Transverse colon (tissue), 4 donors: ENCODE measurements around the gene SLC22A31. TPM values are rescaled to one million over a fixed set of nuclear protein-coding genes. Genes with fewer than 3 reads are reported as not detected.
"Not testable (repeated sequence)": the region's sequence is repeated elsewhere in the genome, so short reads cannot be mapped to it uniquely, and the experiment has no call there.

Source experiments
- DNase-seq: peaks from one replicate; pipeline ENCODE4 v3.0.0-alpha.2; 2019
- H3K27ac ChIP-seq, 4 donors: fragments of 200-600 bp; sonication (generic); 2 replicates each; pipeline ENCODE4 v1.5.1; 2016 to 2018; ENCODE audit warnings: inconsistent platforms in 4 of 4
- H3K27me3 ChIP-seq: fragments of 200-600 bp; sonication (generic); 2 replicates; pipeline ENCODE4 v1.5.1; 2017; ENCODE audit warnings: inconsistent platforms
- H3K36me3 ChIP-seq, 4 donors: fragments of 200-600 bp; sonication (generic); 2 replicates each; pipeline ENCODE4 v1.5.1; 2017 to 2019; ENCODE audit warnings: inconsistent platforms in 4 of 4
- H3K4me1 ChIP-seq, 4 donors: fragments of 200-600 bp; sonication (generic); 2 replicates each; pipeline ENCODE4 v1.5.1; 2017 to 2020; ENCODE audit warnings: inconsistent platforms in 4 of 4
- H3K4me3 ChIP-seq, 4 donors: fragments of 200-600 bp; sonication (generic); 1 replicate in 1 of 4; 2 replicates in 3 of 4; pipeline versions ENCODE4 v1.5.1 to v1.6.1; 2017 to 2019; ENCODE audit warnings: inconsistent platforms in 4 of 4
- H3K9me3 ChIP-seq, 2 donors: fragments of 200-600 bp; sonication (generic); 2 replicates each; pipeline ENCODE4 v1.5.1; 2017 to 2019; ENCODE audit warnings: inconsistent platforms in 2 of 2
- EP300 ChIP-seq: sonication (generic); formaldehyde crosslinking; IDR thresholded peaks from one replicate; pipeline ENCODE4 v1.6.1; 2017; ENCODE audit warnings: antibody characterized with exemption, low read depth
- POLR2A ChIP-seq: fragments of 450-650 bp; IDR thresholded peaks from one replicate; pipeline ENCODE4 v1.6.1; 2016; ENCODE audit warnings: antibody characterized with exemption, mild to moderate bottlenecking, moderate library complexity
- POLR2AphosphoS5 ChIP-seq, 3 donors: sonication (generic); formaldehyde crosslinking; IDR thresholded peaks; one replicate each; pipeline ENCODE4 v1.6.1; 2016; ENCODE audit warnings: antibody characterized with exemption in 3 of 3
- WGBS, 2 donors: methylation state at CpG; one replicate each; pipeline ENCODE4 v1.1.5; 2018; ENCODE audit warnings: low coverage in 1 of 2; 5-methylcytosine and 5-hydroxymethylcytosine counted together
- in situ Hi-C, 4 donors: fragments of 200-750 bp; cut with MboI; loops; one replicate each; pipeline versions ENCODE4 v1.15.0 to v1.15.1; 2017; ENCODE audit warnings: low sequenced_read_pairs in 3 of 4, low pct_ligation_motif_present in 1 of 4, low pct_unique_long_range_greater_than_20kb in 1 of 4
- intact Hi-C: fragments of 100-400 bp; cut with DNase I; formaldehyde crosslinking; loops from one replicate; pipeline ENCODE4 v1.15.1; 2023; ENCODE audit warnings: low total_unique reads
- total RNA-seq, 4 donors: library from RNA; depleted of rRNA; stranded (reverse); fragments of >200 nt; gene quantifications; one replicate each; pipeline ENCODE4 v1.1.0, GENCODE V29; 2016
- TF ChIP-seq, protein P1 (sequence below), 5 experiments: fragments of 200-600 bp in 3 of 5; fragments of 450-650 bp in 2 of 5; sonication (generic) in 3 of 5; IDR thresholded peaks; 1 replicate in 2 of 5; 2 replicates in 3 of 5; pipeline ENCODE4 v1.5.1; 2016 to 2017; ENCODE audit warnings: antibody characterized with exemption in 5 of 5, inconsistent platforms in 3 of 5, mild to moderate bottlenecking in 2 of 5, moderate library complexity in 1 of 5

Gene SLC22A31
- total RNA-seq, 4 donors from 2014 or later = 1.3 TPM; not detected in 3

DNA sequence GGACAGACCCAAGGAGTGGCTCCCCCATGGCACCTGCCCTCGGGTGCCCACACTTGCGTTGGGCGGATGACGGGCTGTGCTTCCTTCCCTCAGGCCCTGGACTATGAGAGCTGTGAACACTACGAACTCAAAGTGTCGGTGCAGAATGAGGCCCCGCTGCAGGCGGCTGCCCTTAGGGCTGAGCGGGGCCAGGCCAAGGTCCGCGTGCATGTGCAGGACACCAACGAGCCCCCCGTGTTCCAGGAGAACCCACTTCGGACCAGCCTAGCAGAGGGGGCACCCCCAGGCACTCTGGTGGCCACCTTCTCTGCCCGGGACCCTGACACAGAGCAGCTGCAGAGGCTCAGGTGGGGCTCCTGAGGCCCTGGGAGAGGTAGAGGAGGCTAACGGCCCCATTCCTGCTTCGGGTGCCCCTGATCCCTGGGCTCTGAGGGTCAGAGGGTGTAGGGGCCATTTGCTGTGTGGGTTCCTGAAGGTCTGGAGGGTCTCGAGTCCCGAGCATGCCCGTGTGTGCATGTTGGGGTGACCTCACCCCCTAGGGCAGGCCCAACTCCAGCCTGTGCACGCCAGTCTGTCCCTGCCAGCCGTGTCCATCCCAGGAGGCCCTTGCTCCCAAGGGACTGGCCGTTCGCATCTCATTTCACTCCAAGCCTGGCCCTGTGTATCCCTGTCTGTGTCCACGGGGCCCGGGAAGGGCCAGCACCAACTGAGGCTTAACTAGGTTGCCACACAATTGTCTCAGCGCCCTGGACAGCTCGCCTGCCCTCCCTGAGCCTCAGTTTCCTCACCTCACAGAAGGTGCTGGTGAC lies 10.0 kb downstream of the SLC22A31 start:
- Histone ChIP-seq H3K36me3 (no peaks in the 10 kb centered on the region), H3K4me3 (no peak overlapping the region), H3K9me3 (no peaks in the 10 kb centered on the region), H3K4me1 (peaks cover 0 to 9% (median 5%) of the 10 kb centered on the region in 4 donors), H3K27ac (no peak overlapping the region), H3K27me3 (peaks cover 13% of the 10 kb centered on the region)
- 68% methylated on average over 22 of the region's 28 CpGs; no CpG with 5 or more reads in 1 of the 2 donors for WGBS, 2 donors
- intact Hi-C loops = no loop called here
- TF ChIP-seq POLR2AphosphoS5 (IDR thresholded peaks at IDR 0.05) (no peak), POLR2A (no peak), EP300 (no peak)
- TF ChIP-seq, protein P1, sequence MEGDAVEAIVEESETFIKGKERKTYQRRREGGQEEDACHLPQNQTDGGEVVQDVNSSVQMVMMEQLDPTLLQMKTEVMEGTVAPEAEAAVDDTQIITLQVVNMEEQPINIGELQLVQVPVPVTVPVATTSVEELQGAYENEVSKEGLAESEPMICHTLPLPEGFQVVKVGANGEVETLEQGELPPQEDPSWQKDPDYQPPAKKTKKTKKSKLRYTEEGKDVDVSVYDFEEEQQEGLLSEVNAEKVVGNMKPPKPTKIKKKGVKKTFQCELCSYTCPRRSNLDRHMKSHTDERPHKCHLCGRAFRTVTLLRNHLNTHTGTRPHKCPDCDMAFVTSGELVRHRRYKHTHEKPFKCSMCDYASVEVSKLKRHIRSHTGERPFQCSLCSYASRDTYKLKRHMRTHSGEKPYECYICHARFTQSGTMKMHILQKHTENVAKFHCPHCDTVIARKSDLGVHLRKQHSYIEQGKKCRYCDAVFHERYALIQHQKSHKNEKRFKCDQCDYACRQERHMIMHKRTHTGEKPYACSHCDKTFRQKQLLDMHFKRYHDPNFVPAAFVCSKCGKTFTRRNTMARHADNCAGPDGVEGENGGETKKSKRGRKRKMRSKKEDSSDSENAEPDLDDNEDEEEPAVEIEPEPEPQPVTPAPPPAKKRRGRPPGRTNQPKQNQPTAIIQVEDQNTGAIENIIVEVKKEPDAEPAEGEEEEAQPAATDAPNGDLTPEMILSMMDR (IDR thresholded peaks at IDR 0.05) = no peak
- no peak for DNase-seq
- in situ Hi-C loops = no loop called here

DNA sequence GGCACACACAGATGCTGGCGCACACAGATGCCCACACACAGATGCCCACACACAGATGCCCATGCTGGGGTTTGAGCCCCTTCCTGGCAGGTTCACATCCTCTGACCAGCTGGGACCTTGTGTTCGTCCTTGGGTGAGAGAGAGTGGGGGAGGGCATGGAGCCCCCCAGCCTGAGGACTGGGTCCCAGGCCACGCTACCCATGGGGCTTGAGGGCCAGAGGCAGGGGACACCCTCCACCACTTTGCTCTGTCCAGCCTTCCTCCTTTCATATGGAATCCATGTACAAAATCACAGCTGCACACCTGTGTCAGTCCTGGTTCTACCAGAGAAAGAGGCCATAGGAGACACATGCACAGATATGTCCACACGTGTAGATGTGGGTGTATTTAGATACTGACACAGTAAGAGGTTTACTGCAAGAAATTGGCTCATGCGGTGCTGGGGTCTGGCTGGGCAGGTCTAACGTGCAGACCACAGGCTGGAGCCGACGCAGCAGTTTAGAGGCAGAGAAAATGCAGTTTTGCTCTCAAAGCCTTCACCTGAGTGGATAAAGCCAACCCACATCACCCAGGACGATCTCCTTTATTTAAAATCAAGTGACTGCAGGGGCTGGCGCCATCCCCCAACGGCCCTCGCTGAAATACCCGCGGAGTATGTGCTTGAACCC lies 10.8 kb downstream of the SLC22A31 start:
- in situ Hi-C loops (no loop called here), intact Hi-C loops (no loop called here)
- DNase-seq = no peak
- H3K4me3 ChIP-seq = no peak overlapping the region
- no peaks in the 10 kb centered on the region for H3K36me3 ChIP-seq
- no peaks in the 10 kb centered on the region for H3K9me3 ChIP-seq
- TF ChIP-seq POLR2A = no peak
- peaks cover 0 to 9% (median 5%) of the 10 kb centered on the region in 4 donors for H3K4me1 ChIP-seq
- 46 to 56% methylated on average over 11 to 14 of the region's 14 CpGs for WGBS, 2 donors
- no peak overlapping the region for H3K27ac ChIP-seq
- H3K27me3 ChIP-seq = peaks cover 13% of the 10 kb centered on the region

DNA sequence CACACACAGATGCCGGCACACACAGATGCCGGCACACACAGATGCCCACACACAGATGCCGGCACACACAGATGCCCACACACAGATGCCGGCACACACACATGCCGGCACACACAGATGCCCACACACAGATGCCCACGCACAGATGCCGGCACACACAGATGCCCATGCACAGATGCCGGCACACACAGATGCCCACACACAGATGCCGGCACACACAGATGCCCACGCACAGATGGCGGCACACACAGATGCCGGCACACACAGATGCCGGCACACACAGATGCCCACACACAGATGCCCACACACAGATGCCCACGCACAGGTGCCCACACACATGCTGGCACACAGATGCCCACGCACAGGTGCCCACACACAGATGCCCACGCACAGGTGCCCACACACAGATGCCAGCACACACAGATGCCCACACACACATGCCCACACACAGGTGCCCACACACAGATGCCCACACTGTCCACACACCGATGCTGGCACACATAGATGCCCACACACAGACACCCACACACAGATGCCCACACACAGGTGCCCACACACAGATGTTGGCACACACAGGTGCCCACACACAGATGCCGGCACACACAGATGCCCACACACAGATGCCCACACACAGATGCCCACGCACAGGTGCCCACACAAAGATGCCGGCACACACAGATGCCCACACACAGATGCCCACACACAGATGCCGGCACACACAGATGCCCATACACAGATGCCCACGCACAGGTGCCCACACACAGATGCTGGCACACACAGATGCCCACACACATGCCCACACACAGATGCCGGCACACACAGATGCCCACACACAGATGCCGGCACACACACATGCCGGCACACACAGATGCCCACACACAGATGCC lies 11.6 kb downstream of the SLC22A31 start:
- intact Hi-C loops, DNase-seq, H3K36me3 ChIP-seq, H3K27ac ChIP-seq, H3K4me1 ChIP-seq, H3K9me3 ChIP-seq, H3K4me3 ChIP-seq, in situ Hi-C loops: not testable (repeated sequence)
- 40 to 86% methylated on average over 1 to 23 of the region's 25 CpGs for WGBS, 2 donors
- peaks cover 15% of the 10 kb centered on the region for H3K27me3 ChIP-seq

GRCh38 chr16:89187770-89188392 lies 12.5 kb downstream of the SLC22A31 start:
- no peak for DNase-seq
- Histone ChIP-seq H3K4me3 (no peak overlapping the region), H3K36me3 (no peaks in the 10 kb centered on the region), H3K27me3 (peaks cover 21% of the 10 kb centered on the region), H3K9me3 (no peaks in the 10 kb centered on the region), H3K4me1 (peaks cover 0 to 9% (median 5%) of the 10 kb centered on the region in 4 donors), H3K27ac (no peak overlapping the region)
- in situ Hi-C loops (no loop called here), intact Hi-C loops (no loop called here)
- TF ChIP-seq, protein P1 (IDR thresholded peaks at IDR 0.05) = no peak
- no peak for TF ChIP-seq POLR2AphosphoS5 (IDR thresholded peaks at IDR 0.05)
- TF ChIP-seq POLR2A = no peak
- no peak for TF ChIP-seq EP300
- WGBS, 2 donors = 64% methylated on average over 19 of the region's 19 CpGs; no CpG with 5 or more reads in 1 of the 2 donors
